Measurements from ENCODE around the gene AKTIP. TPM values are rescaled to one million over a fixed set of nuclear protein-coding genes. Genes with fewer than 3 reads are reported as not detected.

AKTIP gene
- total and polyA plus RNA-seq, 9 of the 15 experiments (the other 6 are each of a cell fraction or from before 2014, with no cell fraction given) = 3.0 to 10.7 (median 4.4) TPM

DNA sequence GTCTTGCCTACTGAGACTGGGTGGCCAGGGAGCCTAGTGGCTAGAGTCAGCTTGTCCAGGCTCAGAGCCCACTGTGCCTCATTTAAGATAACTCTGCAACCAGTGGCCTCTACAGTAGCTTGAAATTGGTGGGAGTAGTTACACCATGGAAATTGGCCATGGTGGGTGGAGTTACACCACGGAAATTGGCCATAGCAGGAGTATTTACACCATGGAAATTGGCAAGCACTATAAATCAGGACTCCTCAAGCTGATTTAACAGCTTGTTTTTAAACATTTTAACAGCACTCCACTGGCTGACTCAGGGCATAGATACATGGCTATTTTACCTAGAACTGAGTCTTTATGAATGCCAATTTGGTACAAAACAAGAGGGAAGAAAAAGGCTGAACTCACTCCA lies 27.7 kb upstream of the AKTIP start:
- Histone ChIP-seq H3K36me3 (ENCODE audit: control insufficient read depth, insufficient read depth, low read length) (no peaks in the 10 kb centered on the region), H3K79me2 (ENCODE audit: control insufficient read depth, insufficient read depth, low read length) (no peaks in the 10 kb centered on the region), H3K9me1 (ENCODE audit: control insufficient read depth, insufficient read depth, low read length) (no peaks in the 10 kb centered on the region), H3K27me3 (ENCODE audit: control insufficient read depth in 2 of 2, insufficient read depth in 2 of 2, low read length in 2 of 2) (peaks cover 23 to 37% of the 10 kb centered on the region in 2 experiments; a peak in 3 of 5 replicates), H3K9ac (ENCODE audit: insufficient read depth in 1 of 2, low read depth in 2 of 2, low read length in 2 of 2) (no peak overlapping the region), H3K9me3 (replicated peaks; ENCODE audit: control insufficient read depth, insufficient read depth, low read depth, low read length) (no peaks in the 10 kb centered on the region), H3K4me1 (replicated peaks in 1 of 2; ENCODE audit: control insufficient read depth in 2 of 2, insufficient read depth in 2 of 2, low read length in 2 of 2) (no peaks in the 10 kb centered on the region), H3K27ac (ENCODE audit: extremely low read depth, low read depth, low read length) (no peak overlapping the region), H3K4me2 (ENCODE audit: insufficient read depth, low read length) (no peak overlapping the region), H3K4me3 (no peak overlapping the region), H2AFZ (ENCODE audit: low read depth, low read length) (no peak overlapping the region), H4K20me1 (replicated peaks; ENCODE audit: control insufficient read depth, insufficient read depth, low read length) (no peaks in the 10 kb centered on the region)
- in situ Hi-C loops (cut with MboI) = no loop called here
- no TSS peak for BruUV-seq (replicated peaks)
- FAIRE-seq = no peak
- TF ChIP-seq, protein P1, sequence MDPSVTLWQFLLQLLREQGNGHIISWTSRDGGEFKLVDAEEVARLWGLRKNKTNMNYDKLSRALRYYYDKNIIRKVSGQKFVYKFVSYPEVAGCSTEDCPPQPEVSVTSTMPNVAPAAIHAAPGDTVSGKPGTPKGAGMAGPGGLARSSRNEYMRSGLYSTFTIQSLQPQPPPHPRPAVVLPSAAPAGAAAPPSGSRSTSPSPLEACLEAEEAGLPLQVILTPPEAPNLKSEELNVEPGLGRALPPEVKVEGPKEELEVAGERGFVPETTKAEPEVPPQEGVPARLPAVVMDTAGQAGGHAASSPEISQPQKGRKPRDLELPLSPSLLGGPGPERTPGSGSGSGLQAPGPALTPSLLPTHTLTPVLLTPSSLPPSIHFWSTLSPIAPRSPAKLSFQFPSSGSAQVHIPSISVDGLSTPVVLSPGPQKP (CRISPR knock-in tag; IDR thresholded peaks at IDR 0.05) = no peak
- TF ChIP-seq, protein P2, sequence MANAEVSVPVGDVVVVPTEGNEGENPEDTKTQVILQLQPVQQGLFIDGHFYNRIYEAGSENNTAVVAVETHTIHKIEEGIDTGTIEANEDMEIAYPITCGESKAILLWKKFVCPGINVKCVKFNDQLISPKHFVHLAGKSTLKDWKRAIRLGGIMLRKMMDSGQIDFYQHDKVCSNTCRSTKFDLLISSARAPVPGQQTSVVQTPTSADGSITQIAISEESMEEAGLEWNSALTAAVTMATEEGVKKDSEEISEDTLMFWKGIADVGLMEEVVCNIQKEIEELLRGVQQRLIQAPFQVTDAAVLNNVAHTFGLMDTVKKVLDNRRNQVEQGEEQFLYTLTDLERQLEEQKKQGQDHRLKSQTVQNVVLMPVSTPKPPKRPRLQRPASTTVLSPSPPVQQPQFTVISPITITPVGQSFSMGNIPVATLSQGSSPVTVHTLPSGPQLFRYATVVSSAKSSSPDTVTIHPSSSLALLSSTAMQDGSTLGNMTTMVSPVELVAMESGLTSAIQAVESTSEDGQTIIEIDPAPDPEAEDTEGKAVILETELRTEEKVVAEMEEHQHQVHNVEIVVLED (CRISPR knock-in tag; IDR thresholded peaks at IDR 0.05) = no peak
- TF ChIP-seq, protein P3, sequence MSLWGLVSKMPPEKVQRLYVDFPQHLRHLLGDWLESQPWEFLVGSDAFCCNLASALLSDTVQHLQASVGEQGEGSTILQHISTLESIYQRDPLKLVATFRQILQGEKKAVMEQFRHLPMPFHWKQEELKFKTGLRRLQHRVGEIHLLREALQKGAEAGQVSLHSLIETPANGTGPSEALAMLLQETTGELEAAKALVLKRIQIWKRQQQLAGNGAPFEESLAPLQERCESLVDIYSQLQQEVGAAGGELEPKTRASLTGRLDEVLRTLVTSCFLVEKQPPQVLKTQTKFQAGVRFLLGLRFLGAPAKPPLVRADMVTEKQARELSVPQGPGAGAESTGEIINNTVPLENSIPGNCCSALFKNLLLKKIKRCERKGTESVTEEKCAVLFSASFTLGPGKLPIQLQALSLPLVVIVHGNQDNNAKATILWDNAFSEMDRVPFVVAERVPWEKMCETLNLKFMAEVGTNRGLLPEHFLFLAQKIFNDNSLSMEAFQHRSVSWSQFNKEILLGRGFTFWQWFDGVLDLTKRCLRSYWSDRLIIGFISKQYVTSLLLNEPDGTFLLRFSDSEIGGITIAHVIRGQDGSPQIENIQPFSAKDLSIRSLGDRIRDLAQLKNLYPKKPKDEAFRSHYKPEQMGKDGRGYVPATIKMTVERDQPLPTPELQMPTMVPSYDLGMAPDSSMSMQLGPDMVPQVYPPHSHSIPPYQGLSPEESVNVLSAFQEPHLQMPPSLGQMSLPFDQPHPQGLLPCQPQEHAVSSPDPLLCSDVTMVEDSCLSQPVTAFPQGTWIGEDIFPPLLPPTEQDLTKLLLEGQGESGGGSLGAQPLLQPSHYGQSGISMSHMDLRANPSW (CRISPR knock-in tag; IDR thresholded peaks at IDR 0.05) = no peak
- TF ChIP-seq ARID2 (IDR thresholded peaks at IDR 0.05) = no peak
- no peak for TF ChIP-seq TGIF2 (CRISPR knock-in tag; IDR thresholded peaks at IDR 0.05)
- TF ChIP-seq ZNF274 (IDR thresholded peaks at IDR 0.05; ENCODE audit: borderline replicate concordance, low read depth, low read length) = no peak
- no peak for TF ChIP-seq PHF20 (IDR thresholded peaks at IDR 0.05; ENCODE audit: partially characterized antibody)
- no peak for TF ChIP-seq ZNF696 (CRISPR knock-in tag; conservative IDR thresholded peaks at IDR 0.05)
- TF ChIP-seq ZNF354B (CRISPR knock-in tag; IDR thresholded peaks at IDR 0.05) = no peak
- no peak for TF ChIP-seq SAFB (IDR thresholded peaks at IDR 0.05; ENCODE audit: borderline replicate concordance, low read depth, low read length)
- TF ChIP-seq BRD4 (IDR thresholded peaks at IDR 0.05) = no peak
- TF ChIP-seq MBD2 (IDR thresholded peaks at IDR 0.05; ENCODE audit: borderline replicate concordance, low read depth) = no peak
- no peak for TF ChIP-seq MEF2D (tag; conservative IDR thresholded peaks at IDR 0.05; ENCODE audit: low read depth)
- no peak for TF ChIP-seq POLR2AphosphoS2 (IDR thresholded peaks at IDR 0.05; ENCODE audit: low read length)
- TF ChIP-seq PURB (CRISPR knock-in tag; IDR thresholded peaks at IDR 0.05; ENCODE audit: low read depth) = no peak
- TF ChIP-seq NCOA4 (IDR thresholded peaks at IDR 0.05; ENCODE audit: partially characterized antibody) = no peak
- TF ChIP-seq SAP30 (IDR thresholded peaks at IDR 0.05; ENCODE audit: borderline replicate concordance, insufficient read depth, low read depth, low read length, poor library complexity, severe bottlenecking) = no peak
- no peak for TF ChIP-seq PYGO2 (tag; IDR thresholded peaks at IDR 0.05)
- TF ChIP-seq, protein P4, sequence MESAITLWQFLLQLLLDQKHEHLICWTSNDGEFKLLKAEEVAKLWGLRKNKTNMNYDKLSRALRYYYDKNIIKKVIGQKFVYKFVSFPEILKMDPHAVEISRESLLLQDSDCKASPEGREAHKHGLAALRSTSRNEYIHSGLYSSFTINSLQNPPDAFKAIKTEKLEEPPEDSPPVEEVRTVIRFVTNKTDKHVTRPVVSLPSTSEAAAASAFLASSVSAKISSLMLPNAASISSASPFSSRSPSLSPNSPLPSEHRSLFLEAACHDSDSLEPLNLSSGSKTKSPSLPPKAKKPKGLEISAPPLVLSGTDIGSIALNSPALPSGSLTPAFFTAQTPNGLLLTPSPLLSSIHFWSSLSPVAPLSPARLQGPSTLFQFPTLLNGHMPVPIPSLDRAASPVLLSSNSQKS (CRISPR knock-in tag; IDR thresholded peaks at IDR 0.05) = no peak
- 0% methylated on average over 1 of the region's 1 CpG for WGBS (ENCODE audit: insufficient coverage, low coverage, missing lambda C conversion rate)
- CTCF ChIA-PET (ENCODE audit: low intra/inter-chr PET ratio) = no interaction called here
- ATAC-seq = 0 out of 3 replicates have a peak, but pooled peaks have one; percentile 23
- POLR2A ChIA-PET = no interaction called here
- intact Hi-C loops (cut with micrococcal nuclease) = no loop called here
- no peak for DNase-seq (ENCODE audit: extremely low read depth in 1 of 4, low spot score in 3 of 4)
